Fibroblast of lung (primary cell): Measurements from ENCODE around the gene CARMIL1. TPM values are rescaled to one million over a fixed set of nuclear protein-coding genes. Genes with fewer than 3 reads are reported as not detected.

Experiments used
- DNase-seq, 2 donors: peaks; one replicate each; pipeline versions ENCODE4 v3.0.0 to v3.0.0-alpha.2; 2010; ENCODE audit warnings: low read depth in 2 of 2
- H2AFZ ChIP-seq: 2 replicates; pipeline ENCODE4 v1.5.1; 2012; ENCODE audit warnings: low read length, control low read depth, inconsistent platforms
- H3K27ac ChIP-seq: 2 replicates; pipeline ENCODE4 v1.5.1; 2011; ENCODE audit warnings: low read length, control low read depth; ENCODE audit not compliant: insufficient read depth
- H3K27me3 ChIP-seq: 2 replicates; pipeline ENCODE4 v1.5.1; 2011; ENCODE audit warnings: mild to moderate bottlenecking, low read length; ENCODE audit not compliant: control insufficient read depth, insufficient read depth
- H3K36me3 ChIP-seq: 2 replicates; pipeline ENCODE4 v1.5.1; 2011; ENCODE audit warnings: low read length; ENCODE audit not compliant: control insufficient read depth, insufficient read depth
- H3K4me1 ChIP-seq: 2 replicates; pipeline ENCODE4 v1.5.1; 2011; ENCODE audit warnings: low read length; ENCODE audit not compliant: control insufficient read depth, insufficient read depth; ENCODE audit errors: extremely low read depth
- H3K4me2 ChIP-seq: 2 replicates; pipeline ENCODE4 v1.5.1; 2011; ENCODE audit warnings: low read length, control low read depth; ENCODE audit not compliant: insufficient read depth; ENCODE audit errors: extremely low read depth
- H3K4me3 ChIP-seq, 4 experiments: fragments of 200-600 bp in 1 of 4; sonication (generic) in 1 of 4; replicated peaks in 1 of 4; 2 replicates each; pipeline ENCODE4 v1.5.1; 2011 to 2016; ENCODE audit warnings: low read length in 4 of 4, low read depth in 3 of 4, mild to moderate bottlenecking in 3 of 4, control low read depth in 2 of 4, inconsistent platforms in 1 of 4, mixed read lengths in 1 of 4; ENCODE audit not compliant: insufficient read depth in 1 of 4; ENCODE audit errors: control extremely low read depth in 1 of 4
- H3K79me2 ChIP-seq: 2 replicates; pipeline ENCODE4 v1.5.1; 2012; ENCODE audit warnings: mild to moderate bottlenecking, low read length, inconsistent platforms; ENCODE audit not compliant: control insufficient read depth, insufficient read depth
- H3K9ac ChIP-seq: 2 replicates; pipeline ENCODE4 v1.5.1; 2011; ENCODE audit warnings: mild to moderate bottlenecking, low read length, control low read depth; ENCODE audit not compliant: insufficient read depth
- H3K9me3 ChIP-seq: 2 replicates; pipeline ENCODE4 v1.5.1; 2012; ENCODE audit warnings: low read depth, low read length; ENCODE audit not compliant: control insufficient read depth, insufficient read depth
- H4K20me1 ChIP-seq: 2 replicates; pipeline ENCODE4 v1.5.1; 2011; ENCODE audit warnings: low read length; ENCODE audit not compliant: control insufficient read depth, insufficient read depth; ENCODE audit errors: extremely low read depth
- EZH2 ChIP-seq: IDR thresholded peaks from 2 replicates; pipeline ENCODE4 v1.5.1; 2012; ENCODE audit warnings: low read length, control low read depth, mild to moderate bottlenecking; ENCODE audit errors: missing control alignments
- polyA plus RNA-seq, 2 donors: library from polyadenylated mRNA; depleted of rRNA in 1 of 2; stranded (reverse) in 1 of 2; unstranded in 1 of 2; fragments of >200 nt; gene quantifications; 2 replicates each; pipeline ENCODE4 v1.2.1, GENCODE V29; 2011 to 2012; ENCODE audit warnings: missing spikeins in 1 of 2
- total RNA-seq: library from RNA; depleted of rRNA; stranded (reverse); fragments of >200 nt; gene quantifications from 2 replicates; pipeline ENCODE4 v1.2.1, GENCODE V29; 2014
- TF ChIP-seq, protein P1 (sequence below), 2 donors: IDR thresholded peaks in 1 of 2; conservative IDR thresholded peaks in 1 of 2; 1 replicate in 1 of 2; 2 replicates in 1 of 2; pipeline ENCODE4 v1.5.1; 2011 to 2012; ENCODE audit warnings: low read length in 2 of 2, control low read depth in 1 of 2, inconsistent platforms in 1 of 2, low read depth in 1 of 2, mild to moderate bottlenecking in 1 of 2

Gene CARMIL1
- total and polyA plus RNA-seq, 2 donors (not counting 1 experiment from before 2014, with no cell fraction given) = 10.2 to 12.5 TPM

DNA sequence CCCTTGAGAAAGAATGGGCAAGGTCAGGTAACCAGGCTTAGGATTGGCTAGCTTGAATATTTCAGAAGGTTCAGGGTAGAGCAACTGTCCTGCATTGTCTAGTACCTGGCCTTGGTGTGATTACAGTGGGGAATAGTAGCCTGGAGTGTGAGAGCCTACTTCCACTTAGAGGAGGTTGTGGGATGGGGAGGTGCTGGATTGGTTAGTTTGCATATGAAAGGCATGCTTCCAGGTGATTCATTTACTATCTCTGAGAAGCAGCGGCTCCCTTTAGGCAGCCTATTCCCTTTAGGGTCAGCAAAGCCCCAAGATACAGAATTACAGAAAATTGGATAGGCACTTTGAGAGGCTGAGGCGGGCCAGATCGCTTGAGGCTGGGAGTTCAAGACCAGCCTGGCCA is 347.8 kb downstream of the CARMIL1 start:
- TF ChIP-seq, protein P1, sequence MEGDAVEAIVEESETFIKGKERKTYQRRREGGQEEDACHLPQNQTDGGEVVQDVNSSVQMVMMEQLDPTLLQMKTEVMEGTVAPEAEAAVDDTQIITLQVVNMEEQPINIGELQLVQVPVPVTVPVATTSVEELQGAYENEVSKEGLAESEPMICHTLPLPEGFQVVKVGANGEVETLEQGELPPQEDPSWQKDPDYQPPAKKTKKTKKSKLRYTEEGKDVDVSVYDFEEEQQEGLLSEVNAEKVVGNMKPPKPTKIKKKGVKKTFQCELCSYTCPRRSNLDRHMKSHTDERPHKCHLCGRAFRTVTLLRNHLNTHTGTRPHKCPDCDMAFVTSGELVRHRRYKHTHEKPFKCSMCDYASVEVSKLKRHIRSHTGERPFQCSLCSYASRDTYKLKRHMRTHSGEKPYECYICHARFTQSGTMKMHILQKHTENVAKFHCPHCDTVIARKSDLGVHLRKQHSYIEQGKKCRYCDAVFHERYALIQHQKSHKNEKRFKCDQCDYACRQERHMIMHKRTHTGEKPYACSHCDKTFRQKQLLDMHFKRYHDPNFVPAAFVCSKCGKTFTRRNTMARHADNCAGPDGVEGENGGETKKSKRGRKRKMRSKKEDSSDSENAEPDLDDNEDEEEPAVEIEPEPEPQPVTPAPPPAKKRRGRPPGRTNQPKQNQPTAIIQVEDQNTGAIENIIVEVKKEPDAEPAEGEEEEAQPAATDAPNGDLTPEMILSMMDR (conservative IDR thresholded peaks at IDR 0.05 in 1 of 2, IDR thresholded peaks at IDR 0.05 in 1 of 2; ENCODE audit: low read depth in 1 of 2, low read length in 2 of 2) = no peak
- no peak for TF ChIP-seq EZH2
- no peaks in the 10 kb centered on the region for H3K36me3 ChIP-seq

DNA sequence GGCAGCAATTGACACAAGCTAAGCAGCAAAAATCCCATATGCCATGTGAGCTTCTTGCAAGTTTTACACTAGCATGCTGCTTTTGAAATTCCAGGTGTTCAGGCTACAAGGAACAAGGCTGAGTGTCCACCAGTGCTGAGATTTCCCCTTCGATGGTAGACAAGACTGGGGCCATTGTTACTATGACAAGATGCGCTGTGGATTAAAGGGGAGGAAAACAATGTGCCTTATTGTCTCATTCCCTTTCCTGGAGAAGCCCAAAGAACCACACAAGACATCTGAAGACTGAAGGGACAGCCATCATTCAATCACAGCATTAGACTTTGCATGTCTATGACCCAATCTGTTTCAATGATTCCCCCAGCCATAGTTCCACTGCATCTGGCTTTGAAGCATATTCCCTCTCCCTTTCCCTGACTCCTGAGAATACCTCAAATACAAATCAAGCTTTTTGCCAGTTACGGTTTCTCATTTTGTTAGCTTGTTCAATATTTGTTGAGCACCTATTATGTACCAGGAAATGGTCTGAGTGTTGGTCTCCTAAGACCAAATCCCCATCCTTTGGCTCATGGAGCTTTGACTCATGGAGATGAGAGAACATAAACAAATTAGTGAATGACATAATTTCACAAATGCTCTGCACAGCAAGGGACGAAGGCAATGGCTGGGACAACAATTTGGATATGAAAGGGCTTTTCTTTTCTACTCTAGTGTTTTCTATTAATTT is 349.5 kb downstream of the CARMIL1 start:
- H3K9me3 ChIP-seq = no peaks in the 10 kb centered on the region
- H3K27me3 ChIP-seq = no peaks in the 10 kb centered on the region
- H4K20me1 ChIP-seq = no peaks in the 10 kb centered on the region
- no peak overlapping the region for H3K9ac ChIP-seq
- H3K36me3 ChIP-seq = no peaks in the 10 kb centered on the region
- DNase-seq = no peak
- no peaks in the 10 kb centered on the region for H3K4me1 ChIP-seq
- no peak overlapping the region for H3K27ac ChIP-seq
- no peak for TF ChIP-seq EZH2
- TF ChIP-seq, protein P1 (conservative IDR thresholded peaks at IDR 0.05 in 1 of 2, IDR thresholded peaks at IDR 0.05 in 1 of 2; ENCODE audit: low read depth in 1 of 2, low read length in 2 of 2) = no peak
- no peaks in the 10 kb centered on the region for H3K79me2 ChIP-seq
- H3K4me2 ChIP-seq = no peak overlapping the region
- no peak overlapping the region for H2AFZ ChIP-seq
- H3K4me3 ChIP-seq = no peak overlapping the region

More for the DNA sequence above, 347.8 kb downstream of the CARMIL1 start:
- Histone ChIP-seq H3K79me2 (no peaks in the 10 kb centered on the region), H2AFZ (no peak overlapping the region), H3K9me3 (no peaks in the 10 kb centered on the region), H3K9ac (no peak overlapping the region), H3K4me2 (no peak overlapping the region), H3K4me1 (no peaks in the 10 kb centered on the region), H3K27me3 (no peaks in the 10 kb centered on the region), H4K20me1 (no peaks in the 10 kb centered on the region), H3K4me3 (no peak overlapping the region), H3K27ac (no peak overlapping the region)
- DNase-seq = no peak

DNA sequence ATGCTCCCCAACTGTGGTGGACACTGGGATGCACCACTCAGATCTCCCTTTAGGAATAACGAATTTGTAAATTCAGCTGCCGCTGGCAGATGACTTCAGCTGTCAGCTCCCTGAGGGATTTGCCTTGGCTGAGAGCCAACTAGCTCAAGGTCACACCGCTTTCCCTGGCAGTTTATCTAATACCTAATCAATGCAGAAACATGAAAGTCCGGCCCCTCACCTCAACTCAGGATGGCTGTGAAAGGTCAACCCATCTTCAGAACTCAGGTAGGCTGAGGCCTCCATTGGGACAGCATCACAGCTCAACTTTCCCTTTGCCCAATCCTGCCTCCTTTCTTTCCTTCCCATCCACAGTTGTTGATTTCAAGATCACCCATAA is 350.0 kb downstream of the CARMIL1 start:
- H3K4me3 ChIP-seq = no peak overlapping the region
- no peak overlapping the region for H3K27ac ChIP-seq
- no peaks in the 10 kb centered on the region for H4K20me1 ChIP-seq
- H3K27me3 ChIP-seq = no peaks in the 10 kb centered on the region
- H3K4me1 ChIP-seq = no peaks in the 10 kb centered on the region
- no peak for DNase-seq
- H3K4me2 ChIP-seq = no peak overlapping the region
- no peaks in the 10 kb centered on the region for H3K9me3 ChIP-seq
- H3K79me2 ChIP-seq = no peaks in the 10 kb centered on the region
- TF ChIP-seq, protein P1 (conservative IDR thresholded peaks at IDR 0.05 in 1 of 2, IDR thresholded peaks at IDR 0.05 in 1 of 2; ENCODE audit: low read depth in 1 of 2, low read length in 2 of 2) = no peak
- no peak for TF ChIP-seq EZH2
- no peak overlapping the region for H3K9ac ChIP-seq
- no peak overlapping the region for H2AFZ ChIP-seq
- no peaks in the 10 kb centered on the region for H3K36me3 ChIP-seq
